ENCODE measurements around the gene LPCAT3. TPM values are rescaled to one million over a fixed set of nuclear protein-coding genes. Genes with fewer than 3 reads are reported as not detected.

Gene LPCAT3
- total and polyA plus RNA-seq, 2 of the 13 experiments (the other 11 are each of a cell fraction or from before 2014, with no cell fraction given), result 44.5 to 64.3 TPM

GRCh38 chr12:6937481-6938352, 80.6 kb downstream of the LPCAT3 start (continued):
- TF ChIP-seq SP5 (CRISPR knock-in tag; IDR thresholded peaks at IDR 0.05; ENCODE audit: borderline replicate concordance, low read depth) (peak; percentile 59; the same call in 1 of the 2 replicates), CTCF (CRISPR knock-in tag; IDR thresholded peaks at IDR 0.05) (peak; percentile 99), DMAP1 (CRISPR knock-in tag; IDR thresholded peaks at IDR 0.05) (peak; percentile 78), ZNF558 (CRISPR knock-in tag; IDR thresholded peaks at IDR 0.05; ENCODE audit: borderline replicate concordance) (no peak), ZNF546 (CRISPR knock-in tag; conservative IDR thresholded peaks at IDR 0.05) (no peak; the same call in 1 of the 2 replicates), SRY (CRISPR knock-in tag; IDR thresholded peaks at IDR 0.05) (peak; percentile 78), THYN1 (CRISPR knock-in tag; IDR thresholded peaks at IDR 0.05; ENCODE audit: borderline replicate concordance, low read depth) (0 out of 2 replicates have a peak, but pooled peaks have one; percentile 47), ATF7 (IDR thresholded peaks at IDR 0.05) (no peak), ATF7 (CRISPR knock-in tag; IDR thresholded peaks at IDR 0.05) (peak; percentile 53; the same call in 1 of the 2 replicates), HNF4A (CRISPR knock-in tag; IDR thresholded peaks at IDR 0.05) (no peak), ZBTB20 (CRISPR knock-in tag; IDR thresholded peaks at IDR 0.05; ENCODE audit: borderline replicate concordance, low read depth) (no peak), TEAD2 (CRISPR knock-in tag; IDR thresholded peaks at IDR 0.05) (peak; percentile 78; the same call in 1 of the 2 replicates), ZNF251 (CRISPR knock-in tag; IDR thresholded peaks at IDR 0.05) (no peak), TGIF2 (CRISPR knock-in tag; IDR thresholded peaks at IDR 0.05) (peak; percentile 58), CC2D1A (CRISPR knock-in tag; IDR thresholded peaks at IDR 0.05) (no peak), SRSF4 (IDR thresholded peaks at IDR 0.05; ENCODE audit: low read depth, low read length, poor library complexity, severe bottlenecking) (no peak), RAD51 (IDR thresholded peaks at IDR 0.05; ENCODE audit: borderline replicate concordance) (no peak), ZNF484 (CRISPR knock-in tag; IDR thresholded peaks at IDR 0.05; ENCODE audit: borderline replicate concordance, low read depth) (0 out of 2 replicates have a peak, but pooled peaks have one; percentile 72), WIZ (CRISPR knock-in tag; IDR thresholded peaks at IDR 0.05) (0 out of 2 replicates have a peak, but pooled peaks have one; percentile 23), TCF7L2 (IDR thresholded peaks at IDR 0.05; ENCODE audit: low read depth, low read length) (no peak), CCDC6 (CRISPR knock-in tag; IDR thresholded peaks at IDR 0.05) (peak; percentile 94; the same call in 1 of the 2 replicates)
- TF ChIP-seq, protein P1, sequence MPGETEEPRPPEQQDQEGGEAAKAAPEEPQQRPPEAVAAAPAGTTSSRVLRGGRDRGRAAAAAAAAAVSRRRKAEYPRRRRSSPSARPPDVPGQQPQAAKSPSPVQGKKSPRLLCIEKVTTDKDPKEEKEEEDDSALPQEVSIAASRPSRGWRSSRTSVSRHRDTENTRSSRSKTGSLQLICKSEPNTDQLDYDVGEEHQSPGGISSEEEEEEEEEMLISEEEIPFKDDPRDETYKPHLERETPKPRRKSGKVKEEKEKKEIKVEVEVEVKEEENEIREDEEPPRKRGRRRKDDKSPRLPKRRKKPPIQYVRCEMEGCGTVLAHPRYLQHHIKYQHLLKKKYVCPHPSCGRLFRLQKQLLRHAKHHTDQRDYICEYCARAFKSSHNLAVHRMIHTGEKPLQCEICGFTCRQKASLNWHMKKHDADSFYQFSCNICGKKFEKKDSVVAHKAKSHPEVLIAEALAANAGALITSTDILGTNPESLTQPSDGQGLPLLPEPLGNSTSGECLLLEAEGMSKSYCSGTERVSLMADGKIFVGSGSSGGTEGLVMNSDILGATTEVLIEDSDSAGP (CRISPR knock-in tag; IDR thresholded peaks at IDR 0.05; ENCODE audit: borderline replicate concordance), result peak; percentile 96
- TF ChIP-seq, protein P2, sequence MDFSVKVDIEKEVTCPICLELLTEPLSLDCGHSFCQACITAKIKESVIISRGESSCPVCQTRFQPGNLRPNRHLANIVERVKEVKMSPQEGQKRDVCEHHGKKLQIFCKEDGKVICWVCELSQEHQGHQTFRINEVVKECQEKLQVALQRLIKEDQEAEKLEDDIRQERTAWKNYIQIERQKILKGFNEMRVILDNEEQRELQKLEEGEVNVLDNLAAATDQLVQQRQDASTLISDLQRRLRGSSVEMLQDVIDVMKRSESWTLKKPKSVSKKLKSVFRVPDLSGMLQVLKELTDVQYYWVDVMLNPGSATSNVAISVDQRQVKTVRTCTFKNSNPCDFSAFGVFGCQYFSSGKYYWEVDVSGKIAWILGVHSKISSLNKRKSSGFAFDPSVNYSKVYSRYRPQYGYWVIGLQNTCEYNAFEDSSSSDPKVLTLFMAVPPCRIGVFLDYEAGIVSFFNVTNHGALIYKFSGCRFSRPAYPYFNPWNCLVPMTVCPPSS (IDR thresholded peaks at IDR 0.05), result no peak
- TF ChIP-seq, protein P3, sequence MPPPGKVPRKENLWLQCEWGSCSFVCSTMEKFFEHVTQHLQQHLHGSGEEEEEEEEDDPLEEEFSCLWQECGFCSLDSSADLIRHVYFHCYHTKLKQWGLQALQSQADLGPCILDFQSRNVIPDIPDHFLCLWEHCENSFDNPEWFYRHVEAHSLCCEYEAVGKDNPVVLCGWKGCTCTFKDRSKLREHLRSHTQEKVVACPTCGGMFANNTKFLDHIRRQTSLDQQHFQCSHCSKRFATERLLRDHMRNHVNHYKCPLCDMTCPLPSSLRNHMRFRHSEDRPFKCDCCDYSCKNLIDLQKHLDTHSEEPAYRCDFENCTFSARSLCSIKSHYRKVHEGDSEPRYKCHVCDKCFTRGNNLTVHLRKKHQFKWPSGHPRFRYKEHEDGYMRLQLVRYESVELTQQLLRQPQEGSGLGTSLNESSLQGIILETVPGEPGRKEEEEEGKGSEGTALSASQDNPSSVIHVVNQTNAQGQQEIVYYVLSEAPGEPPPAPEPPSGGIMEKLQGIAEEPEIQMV (CRISPR knock-in tag; IDR thresholded peaks at IDR 0.05; ENCODE audit: low read depth), result 0 out of 2 replicates have a peak, but pooled peaks have one; percentile 52

Data from HepG2 (cell line).